GM18511 (cell line): ENCODE data around the gene LUZP4.
"Not testable (repeated sequence)": the region's sequence is repeated elsewhere in the genome, so short reads cannot be mapped to it uniquely, and the experiment has no call there.

Source experiments
- ATAC-seq: cut with Tn5 transposase; IDR thresholded peaks from one replicate; pipeline ENCODE4 v1.9.1; 2021; ENCODE audit warnings: mild to moderate bottlenecking, moderate library complexity; ENCODE audit not compliant: unreplicated experiment

LUZP4 gene

DNA sequence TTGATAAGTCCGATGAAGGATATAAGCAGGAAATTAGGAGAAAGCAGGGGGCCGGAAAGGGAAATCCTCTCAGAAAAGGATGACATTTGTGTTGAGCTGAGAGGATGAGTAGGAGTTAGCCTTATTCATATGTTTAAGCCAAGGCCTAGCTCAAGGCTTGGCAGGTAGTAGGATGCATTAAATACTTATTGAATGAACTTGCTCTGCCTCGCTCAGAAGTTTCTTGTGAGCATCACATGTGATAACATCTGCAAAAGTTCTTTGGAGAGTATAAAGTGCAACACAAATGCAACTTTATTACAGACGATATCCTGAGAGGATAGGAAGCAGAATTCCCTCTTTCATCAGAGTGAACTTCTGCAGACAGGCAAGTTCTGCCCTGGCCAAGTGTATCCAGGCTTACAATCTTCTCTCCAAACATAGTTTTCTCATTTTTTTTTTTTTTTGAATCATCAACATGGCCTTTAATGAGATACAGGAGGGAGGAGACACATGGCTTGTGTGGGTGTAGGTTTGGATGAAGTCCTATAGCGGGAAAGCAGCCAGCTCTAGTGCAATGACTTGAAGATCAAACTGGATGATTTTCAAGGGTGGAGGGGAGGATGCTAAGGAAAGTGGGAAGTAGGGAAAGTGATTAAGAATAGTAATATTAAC is 48.1 kb downstream of the LUZP4 start:
- ATAC-seq = no peak

DNA sequence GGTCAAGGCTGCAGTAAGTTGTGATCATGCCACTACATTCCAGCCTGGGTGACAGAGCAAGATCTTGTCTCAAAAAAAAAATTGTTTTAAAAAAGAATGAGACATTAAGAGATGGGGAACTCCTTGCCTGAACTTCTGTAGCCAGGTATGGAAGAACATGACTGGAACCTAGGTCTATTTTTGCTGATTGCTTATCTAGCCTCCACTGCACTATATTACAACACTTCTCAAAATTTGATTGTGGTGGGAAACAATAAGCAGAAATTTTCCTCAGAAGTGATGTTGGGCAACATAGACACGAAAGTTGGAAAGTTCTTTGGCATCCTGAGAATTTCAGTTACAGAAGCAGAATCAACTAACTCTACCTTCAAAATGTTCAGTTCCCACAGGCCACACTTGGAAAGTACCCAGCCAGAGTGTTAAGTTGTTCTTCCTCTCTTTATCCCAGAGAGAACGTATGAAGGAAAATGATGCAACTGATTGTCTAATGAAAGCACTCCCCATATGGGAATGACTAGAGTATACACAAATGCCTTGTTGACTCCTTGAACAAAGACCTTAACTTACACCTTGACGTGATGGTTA is 50.0 kb downstream of the LUZP4 start:
- no peak for ATAC-seq

DNA sequence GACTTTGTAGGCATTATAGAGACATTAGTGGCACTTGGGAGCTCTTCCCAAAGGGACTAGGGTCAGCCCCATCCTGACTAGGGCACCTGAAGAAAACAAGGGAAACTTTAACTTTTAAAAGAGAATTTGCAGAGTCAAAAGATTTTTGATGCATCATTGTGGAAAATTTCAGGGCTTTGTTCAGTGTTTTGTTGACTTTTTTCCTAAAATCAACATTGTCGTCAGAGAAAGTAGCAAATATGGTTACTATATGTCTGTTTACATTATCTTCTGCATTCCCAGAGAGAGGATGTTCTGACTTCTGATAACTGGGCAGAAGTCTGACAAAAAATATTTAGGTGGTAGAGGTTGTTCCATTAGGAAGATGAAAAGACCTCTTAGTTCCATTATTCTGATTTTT is 51.9 kb downstream of the LUZP4 start:
- ATAC-seq = no peak

- no peak for ATAC-seq
Observed at GRCh38 chrX:115344885-115345614, 55.5 kb downstream of the LUZP4 start.

GRCh38 chrX:115345615-115346014 is 56.1 kb downstream of the LUZP4 start:
- no peak for ATAC-seq

DNA sequence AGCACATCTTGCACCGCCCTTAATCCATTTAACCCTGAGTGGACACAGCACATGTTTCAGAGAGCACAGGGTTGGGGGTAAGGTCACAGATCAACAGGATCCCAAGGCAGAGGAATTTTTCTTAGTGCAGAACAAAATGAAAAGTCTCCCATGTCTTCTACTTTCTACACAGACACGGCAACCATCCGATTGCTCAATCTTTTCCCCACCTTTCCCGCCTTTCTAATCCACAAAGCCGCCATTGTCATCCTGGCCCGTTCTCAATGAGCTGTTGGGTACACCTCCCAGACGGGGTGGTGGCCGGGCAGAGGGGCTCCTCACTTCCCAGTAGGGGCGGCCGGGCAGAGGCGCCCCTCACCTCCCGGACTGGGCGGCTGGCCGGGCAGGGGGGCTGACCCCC is 57.2 kb downstream of the LUZP4 start:
- ATAC-seq = not testable (repeated sequence)

DNA sequence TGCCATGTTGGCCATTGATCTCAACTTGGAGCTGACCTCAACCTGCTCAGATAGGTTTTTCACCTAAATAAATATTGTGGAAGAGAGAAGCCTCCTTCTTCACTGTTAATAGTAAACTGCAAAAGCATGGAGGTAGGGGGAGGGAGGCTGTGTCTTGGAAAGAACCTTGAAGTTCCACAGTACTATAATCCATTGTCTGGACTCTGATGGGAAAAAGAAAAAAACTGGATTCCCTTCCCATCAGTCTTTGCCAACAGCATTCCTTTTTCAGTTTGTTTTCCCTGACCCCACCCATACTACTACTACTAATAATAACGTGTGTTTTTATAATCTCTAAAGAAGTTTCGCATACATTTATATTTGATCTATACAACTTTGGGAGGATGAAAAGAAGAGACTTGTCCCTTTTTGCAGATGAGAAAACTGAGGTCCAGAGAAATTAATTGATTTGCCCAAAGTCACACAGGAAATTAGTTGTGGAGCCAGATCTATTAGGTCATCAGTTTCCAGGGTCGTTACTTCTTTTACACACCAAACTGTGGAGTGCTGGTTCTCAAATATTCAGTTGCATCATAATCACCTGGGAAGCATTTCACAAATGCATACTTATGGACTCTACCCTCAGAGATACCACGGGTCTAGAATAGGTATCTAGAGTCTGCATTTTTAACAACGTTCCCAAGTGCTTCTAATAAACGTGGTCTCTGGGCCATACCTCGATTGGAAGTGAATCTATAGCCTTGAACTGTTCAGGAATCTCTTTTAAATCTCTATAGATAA is 59.1 kb downstream of the LUZP4 start:
- no peak for ATAC-seq

- no peak for ATAC-seq
Observed at GRCh38 chrX:115350711-115351381, 61.3 kb downstream of the LUZP4 start.

GRCh38 chrX:115356369-115356768 is 66.9 kb downstream of the LUZP4 start:
- ATAC-seq = no peak
